Trophoblast cell (in vitro differentiated cells and primary cell): Measurements from ENCODE around the gene NHSL2.

ENCODE experiments used
- DNase-seq, 2 donors: peaks; one replicate each; pipeline ENCODE4 v3.0.0-alpha.2; 2016
- H2AFZ ChIP-seq: 2 replicates; pipeline ENCODE4 v1.6.1; 2013; ENCODE audit warnings: low read length, moderate library complexity, mild to moderate bottlenecking; ENCODE audit not compliant: insufficient read depth, poor library complexity
- H2AK5ac ChIP-seq: 2 replicates; pipeline ENCODE4 v1.6.1; 2013; ENCODE audit warnings: mild to moderate bottlenecking, low read length
- H2BK120ac ChIP-seq: 2 replicates; pipeline ENCODE4 v1.6.1; 2013; ENCODE audit warnings: low read length, mild to moderate bottlenecking, moderate library complexity; ENCODE audit not compliant: insufficient read depth, poor library complexity
- H2BK12ac ChIP-seq: 2 replicates; pipeline ENCODE4 v1.6.1; 2013; ENCODE audit warnings: mild to moderate bottlenecking, low read length, moderate library complexity
- H2BK5ac ChIP-seq: 2 replicates; pipeline ENCODE4 v1.6.1; 2013; ENCODE audit warnings: low read length, low read depth, moderate library complexity, mild to moderate bottlenecking; ENCODE audit not compliant: poor library complexity
- H3K14ac ChIP-seq: 2 replicates; pipeline ENCODE4 v1.6.1; 2013; ENCODE audit warnings: mild to moderate bottlenecking, low read length
- H3K18ac ChIP-seq: 2 replicates; pipeline ENCODE4 v1.6.1; 2013; ENCODE audit warnings: mild to moderate bottlenecking, low read length
- H3K23ac ChIP-seq: 2 replicates; pipeline ENCODE4 v1.6.1; 2013; ENCODE audit warnings: low read length
- H3K27ac ChIP-seq: 2 replicates; pipeline ENCODE4 v1.5.1; 2013; ENCODE audit warnings: low read depth, mild to moderate bottlenecking, inconsistent platforms, low read length, moderate library complexity
- H3K27me3 ChIP-seq: 2 replicates; pipeline ENCODE4 v1.6.1; 2013; ENCODE audit warnings: inconsistent platforms, mild to moderate bottlenecking, low read length, moderate library complexity; ENCODE audit not compliant: insufficient read depth
- H3K36me3 ChIP-seq, 2 experiments: 1 replicate in 1 of 2; 2 replicates in 1 of 2; pipeline ENCODE4 v1.6.1; 2013; ENCODE audit warnings: low read length in 2 of 2, mild to moderate bottlenecking in 2 of 2, moderate library complexity in 1 of 2; ENCODE audit not compliant: insufficient read depth in 2 of 2, control insufficient read depth in 1 of 2
- H3K4ac ChIP-seq: 2 replicates; pipeline ENCODE4 v1.6.1; 2013; ENCODE audit warnings: low read depth, mild to moderate bottlenecking, low read length, moderate library complexity
- H3K4me1 ChIP-seq, 2 experiments: 1 replicate in 1 of 2; 2 replicates in 1 of 2; pipeline ENCODE4 v1.6.1; 2013; ENCODE audit warnings: low read length in 2 of 2, mild to moderate bottlenecking in 2 of 2, moderate library complexity in 1 of 2; ENCODE audit not compliant: insufficient read depth in 2 of 2, control insufficient read depth in 1 of 2
- H3K4me2 ChIP-seq: 2 replicates; pipeline ENCODE4 v1.6.1; 2013; ENCODE audit warnings: inconsistent platforms, mild to moderate bottlenecking, low read length, moderate library complexity
- H3K4me3 ChIP-seq: 2 replicates; pipeline ENCODE4 v1.5.1; 2013; ENCODE audit warnings: mild to moderate bottlenecking, low read depth, low read length, inconsistent platforms
- H3K79me1 ChIP-seq: one replicate; pipeline ENCODE4 v1.6.1; 2013; ENCODE audit warnings: low read length
- H3K79me2 ChIP-seq: 2 replicates; pipeline ENCODE4 v1.6.1; 2013; ENCODE audit warnings: low read length, mild to moderate bottlenecking; ENCODE audit not compliant: control insufficient read depth, insufficient read depth, poor library complexity
- H3K9ac ChIP-seq: 2 replicates; pipeline ENCODE4 v1.6.1; 2013; ENCODE audit warnings: mild to moderate bottlenecking, low read length
- H3K9me3 ChIP-seq: 2 replicates; pipeline ENCODE4 v1.6.1; 2013; ENCODE audit warnings: low read depth, mild to moderate bottlenecking, control low read depth, inconsistent platforms, low read length; ENCODE audit not compliant: insufficient read depth
- H4K12ac ChIP-seq: 2 replicates; pipeline ENCODE4 v1.6.1; 2013; ENCODE audit warnings: low read depth, mild to moderate bottlenecking, low read length, moderate library complexity
- H4K8ac ChIP-seq: 2 replicates; pipeline ENCODE4 v1.6.1; 2013; ENCODE audit warnings: low read depth, mild to moderate bottlenecking, low read length, moderate library complexity
- H4K91ac ChIP-seq: one replicate; pipeline ENCODE4 v1.6.1; 2013; ENCODE audit warnings: low read depth, mild to moderate bottlenecking, low read length, moderate library complexity
- WGBS: extraction: QIAGEN DNeasy Blood & Tissue Kit; methylation state at CpG from one replicate; pipeline ENCODE4 v1.1.7; 2013; ENCODE audit warnings: missing lambda C conversion rate; ENCODE audit not compliant: insufficient read length, insufficient coverage; ENCODE audit errors: extremely low coverage; 5-methylcytosine and 5-hydroxymethylcytosine counted together

The NHSL2 gene

DNA sequence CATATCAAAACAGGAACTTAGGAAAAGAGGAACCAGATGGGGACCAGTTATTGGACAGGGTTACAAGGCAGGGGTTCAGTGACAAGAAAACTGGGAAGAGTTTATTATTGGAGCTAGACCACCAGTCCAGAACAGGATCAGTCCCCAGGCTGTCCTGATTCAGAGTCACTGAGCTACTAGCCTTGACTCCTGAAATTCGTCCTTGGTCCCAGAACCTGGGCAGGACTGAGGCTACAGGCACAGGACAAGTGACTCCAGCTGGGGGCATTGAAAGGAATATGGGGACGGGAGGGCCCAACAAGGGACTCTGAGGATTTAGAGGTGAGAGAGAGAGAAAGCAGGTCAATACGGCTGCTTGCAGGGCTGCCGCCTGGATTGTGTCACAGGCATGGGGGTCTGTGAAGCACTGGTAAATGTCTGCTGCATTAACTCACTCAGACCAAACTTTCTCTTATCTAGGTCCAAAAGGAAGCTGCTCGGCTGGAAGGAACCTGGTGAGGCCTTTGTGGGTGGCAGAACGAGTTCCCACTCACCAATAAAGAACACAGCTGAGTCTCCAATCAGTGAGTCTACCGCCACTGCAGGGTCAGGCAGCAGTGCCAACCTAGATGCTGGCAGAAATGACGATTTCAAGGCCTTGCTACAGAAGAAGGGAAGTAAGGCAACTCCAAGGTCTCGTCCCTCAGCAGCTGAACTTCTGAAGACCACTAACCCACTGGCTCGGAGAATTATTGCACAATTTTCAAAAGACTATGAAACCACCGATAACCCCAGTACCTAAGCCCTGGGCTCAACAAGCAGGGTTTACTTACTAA is 232.4 kb downstream of the NHSL2 start:
- no peak overlapping the region for H3K4me2 ChIP-seq
- no peak overlapping the region for H3K27ac ChIP-seq
- H3K9me3 ChIP-seq: peaks cover 2% of the 10 kb centered on the region
- no peak overlapping the region for H3K9ac ChIP-seq
- no peak for DNase-seq
- no peaks in the 10 kb centered on the region for H3K79me2 ChIP-seq
- no peak overlapping the region for H3K18ac ChIP-seq
- no peak overlapping the region for H2BK120ac ChIP-seq
- no peak overlapping the region for H3K4me3 ChIP-seq
- H3K4me1 ChIP-seq: no peaks in the 10 kb centered on the region
- no peak overlapping the region for H2BK5ac ChIP-seq
- no peak overlapping the region for H3K4ac ChIP-seq
- H3K79me1 ChIP-seq: no peaks in the 10 kb centered on the region
- H3K27me3 ChIP-seq: no peaks in the 10 kb centered on the region
- H2BK12ac ChIP-seq: no peak overlapping the region
- no peak overlapping the region for H2AK5ac ChIP-seq
- no peak overlapping the region for H4K8ac ChIP-seq
- H3K23ac ChIP-seq: no peak overlapping the region
- WGBS: no CpG with 5 or more reads among the region's 11 CpGs
- no peak overlapping the region for H2AFZ ChIP-seq
- H3K36me3 ChIP-seq: peaks cover 27 to 37% of the 10 kb centered on the region in 2 experiments
- H3K14ac ChIP-seq: no peak overlapping the region
- H4K12ac ChIP-seq: no peak overlapping the region
- no peak overlapping the region for H4K91ac ChIP-seq

DNA sequence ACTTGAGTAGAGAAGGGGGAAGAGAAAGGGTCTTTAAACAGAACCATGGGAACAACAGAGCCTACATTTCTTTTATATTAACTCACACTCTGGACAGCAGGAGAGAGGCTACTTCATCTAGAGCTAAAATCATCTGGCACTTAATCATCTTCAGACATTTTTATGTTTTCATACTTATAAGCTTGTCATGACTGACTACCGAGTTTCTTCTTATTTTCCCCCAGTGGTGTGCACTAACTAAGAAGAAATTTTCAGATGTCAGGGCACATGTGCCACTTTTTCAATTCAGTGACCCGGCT is 232.9 kb downstream of the NHSL2 start:
- H4K91ac ChIP-seq: no peak overlapping the region
- no peak for DNase-seq
- no peaks in the 10 kb centered on the region for H3K4me1 ChIP-seq
- no peaks in the 10 kb centered on the region for H3K79me1 ChIP-seq
- H3K9me3 ChIP-seq: peaks cover 2% of the 10 kb centered on the region
- H3K27me3 ChIP-seq: no peaks in the 10 kb centered on the region
- no peak overlapping the region for H3K14ac ChIP-seq
- H3K23ac ChIP-seq: no peak overlapping the region
- no peak overlapping the region for H3K4ac ChIP-seq
- H3K9ac ChIP-seq: no peak overlapping the region
- no peak overlapping the region for H3K4me3 ChIP-seq
- peaks cover 24 to 32% of the 10 kb centered on the region in 2 experiments for H3K36me3 ChIP-seq
- no peak overlapping the region for H3K18ac ChIP-seq
- no CpG with 5 or more reads among the region's 2 CpGs for WGBS
- H4K12ac ChIP-seq: no peak overlapping the region
- no peak overlapping the region for H2BK12ac ChIP-seq
- no peak overlapping the region for H4K8ac ChIP-seq
- H2AFZ ChIP-seq: no peak overlapping the region
- no peak overlapping the region for H3K4me2 ChIP-seq
- H3K27ac ChIP-seq: no peak overlapping the region
- no peak overlapping the region for H2BK5ac ChIP-seq
- no peak overlapping the region for H2AK5ac ChIP-seq
- H3K79me2 ChIP-seq: no peaks in the 10 kb centered on the region
- H2BK120ac ChIP-seq: no peak overlapping the region

DNA sequence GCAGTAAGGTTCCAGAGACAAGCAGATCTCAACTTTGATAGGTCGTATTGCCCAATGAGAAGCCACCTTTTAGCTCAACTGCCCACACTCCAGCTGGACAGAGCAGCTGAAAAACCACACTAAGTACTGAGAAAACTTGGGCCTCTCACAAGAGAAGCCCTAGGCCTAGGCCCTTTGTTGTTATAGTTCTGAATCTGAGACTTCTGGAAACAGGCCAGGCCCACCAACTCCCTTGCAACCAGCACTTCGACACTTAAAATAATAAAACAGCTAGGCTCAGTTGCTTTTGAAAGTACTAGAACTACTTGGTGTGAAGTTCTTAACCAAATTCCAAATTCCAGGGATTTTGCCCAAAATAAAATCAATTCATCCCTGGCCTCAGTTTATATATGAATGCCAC is 234.5 kb downstream of the NHSL2 start:
- H3K27ac ChIP-seq: no peak overlapping the region
- H2BK120ac ChIP-seq: no peak overlapping the region
- H3K4me1 ChIP-seq: no peaks in the 10 kb centered on the region
- H4K91ac ChIP-seq: no peak overlapping the region
- no peak overlapping the region for H3K4me3 ChIP-seq
- H3K4me2 ChIP-seq: no peak overlapping the region
- no peak overlapping the region for H2AFZ ChIP-seq
- H3K23ac ChIP-seq: no peak overlapping the region
- no peak overlapping the region for H4K8ac ChIP-seq
- H2AK5ac ChIP-seq: no peak overlapping the region
- H2BK12ac ChIP-seq: no peak overlapping the region
- H3K9me3 ChIP-seq: no peaks in the 10 kb centered on the region
- H4K12ac ChIP-seq: no peak overlapping the region
- no peak overlapping the region for H3K18ac ChIP-seq
- H3K4ac ChIP-seq: no peak overlapping the region
- H3K27me3 ChIP-seq: no peaks in the 10 kb centered on the region
- no peaks in the 10 kb centered on the region for H3K79me1 ChIP-seq
- H3K36me3 ChIP-seq: peaks cover 8 to 17% of the 10 kb centered on the region in 2 experiments
- no peaks in the 10 kb centered on the region for H3K79me2 ChIP-seq
- no peak for DNase-seq
- H3K14ac ChIP-seq: no peak overlapping the region
- no peak overlapping the region for H3K9ac ChIP-seq
- H2BK5ac ChIP-seq: no peak overlapping the region
- no CpG with 5 or more reads among the region's 2 CpGs for WGBS

DNA sequence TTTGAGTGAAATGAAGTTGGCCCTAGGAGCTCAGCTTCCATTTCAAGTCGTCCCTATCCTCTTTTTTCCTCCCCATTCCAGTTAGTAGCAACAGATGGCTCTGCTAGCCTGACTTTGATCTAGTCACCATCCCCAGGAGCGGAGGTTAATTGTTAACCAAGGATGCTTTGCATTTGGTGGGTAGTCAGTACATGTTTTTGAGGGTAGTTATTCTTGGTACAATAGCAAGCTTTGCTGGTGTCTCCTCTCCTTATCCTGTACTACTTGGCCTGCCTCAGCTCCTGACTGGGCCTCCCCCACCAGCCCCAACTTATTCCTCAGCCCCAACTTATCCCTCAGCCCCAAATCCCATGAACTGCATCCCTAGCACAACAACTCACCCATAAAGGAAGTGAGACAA is 235.9 kb downstream of the NHSL2 start:
- H3K4me1 ChIP-seq: no peaks in the 10 kb centered on the region
- no peak overlapping the region for H3K4me3 ChIP-seq
- H2BK120ac ChIP-seq: no peak overlapping the region
- no peaks in the 10 kb centered on the region for H3K9me3 ChIP-seq
- no peak overlapping the region for H4K91ac ChIP-seq
- H4K12ac ChIP-seq: no peak overlapping the region
- H3K36me3 ChIP-seq: peaks cover 4 to 10% of the 10 kb centered on the region in 2 experiments
- no peak for DNase-seq
- H2BK12ac ChIP-seq: no peak overlapping the region
- H3K4ac ChIP-seq: no peak overlapping the region
- no peak overlapping the region for H3K23ac ChIP-seq
- H2BK5ac ChIP-seq: no peak overlapping the region
- H2AK5ac ChIP-seq: no peak overlapping the region
- no peak overlapping the region for H3K14ac ChIP-seq
- no peak overlapping the region for H3K18ac ChIP-seq
- no peak overlapping the region for H3K9ac ChIP-seq
- no peaks in the 10 kb centered on the region for H3K79me1 ChIP-seq
- no peak overlapping the region for H2AFZ ChIP-seq
- no peaks in the 10 kb centered on the region for H3K27me3 ChIP-seq
- no peak overlapping the region for H3K27ac ChIP-seq
- H3K4me2 ChIP-seq: no peak overlapping the region
- no peaks in the 10 kb centered on the region for H3K79me2 ChIP-seq
- no CpG with 5 or more reads among the region's 2 CpGs for WGBS
- H4K8ac ChIP-seq: no peak overlapping the region
